ENCODE results near the gene COX14. TPM values are rescaled to one million over a fixed set of nuclear protein-coding genes. Genes with fewer than 3 reads are reported as not detected.

COX14 gene
- total RNA-seq, 1 donor from 2014 or later, result 49.7 TPM

GRCh38 chr12:50162230-50162629 lies 50.2 kb downstream of the COX14 start:
- TF ChIP-seq, protein P1, sequence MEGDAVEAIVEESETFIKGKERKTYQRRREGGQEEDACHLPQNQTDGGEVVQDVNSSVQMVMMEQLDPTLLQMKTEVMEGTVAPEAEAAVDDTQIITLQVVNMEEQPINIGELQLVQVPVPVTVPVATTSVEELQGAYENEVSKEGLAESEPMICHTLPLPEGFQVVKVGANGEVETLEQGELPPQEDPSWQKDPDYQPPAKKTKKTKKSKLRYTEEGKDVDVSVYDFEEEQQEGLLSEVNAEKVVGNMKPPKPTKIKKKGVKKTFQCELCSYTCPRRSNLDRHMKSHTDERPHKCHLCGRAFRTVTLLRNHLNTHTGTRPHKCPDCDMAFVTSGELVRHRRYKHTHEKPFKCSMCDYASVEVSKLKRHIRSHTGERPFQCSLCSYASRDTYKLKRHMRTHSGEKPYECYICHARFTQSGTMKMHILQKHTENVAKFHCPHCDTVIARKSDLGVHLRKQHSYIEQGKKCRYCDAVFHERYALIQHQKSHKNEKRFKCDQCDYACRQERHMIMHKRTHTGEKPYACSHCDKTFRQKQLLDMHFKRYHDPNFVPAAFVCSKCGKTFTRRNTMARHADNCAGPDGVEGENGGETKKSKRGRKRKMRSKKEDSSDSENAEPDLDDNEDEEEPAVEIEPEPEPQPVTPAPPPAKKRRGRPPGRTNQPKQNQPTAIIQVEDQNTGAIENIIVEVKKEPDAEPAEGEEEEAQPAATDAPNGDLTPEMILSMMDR (IDR thresholded peaks at IDR 0.05; ENCODE audit: insufficient read depth, low read depth, low read length), result no peak
- TF ChIP-seq EZH2 (IDR thresholded peaks at IDR 0.05; ENCODE audit: insufficient read depth, low read length), result no peak

GRCh38 chr12:50164963-50165362 lies 52.9 kb downstream of the COX14 start:
- Mint-ChIP-seq H3K9me3 (ENCODE audit: unreplicated experiment) (peaks cover 8% of the 10 kb centered on the region), H3K27me3 (ENCODE audit: low read depth, unreplicated experiment) (no peaks in the 10 kb centered on the region), H3K4me3 (ENCODE audit: unreplicated experiment) (peak overlapping the region; percentile 98), H3K27ac (ENCODE audit: unreplicated experiment) (peak overlapping the region; percentile 29), H3K4me1 (ENCODE audit: low read depth, unreplicated experiment) (peaks cover 11% of the 10 kb centered on the region), H3K36me3 (ENCODE audit: low read depth, unreplicated experiment) (peaks cover 16% of the 10 kb centered on the region)
- Histone ChIP-seq H2AFZ (ENCODE audit: low read depth, low read length) (no peak overlapping the region), H4K20me1 (ENCODE audit: insufficient read depth, low read length) (peaks cover 35% of the 10 kb centered on the region), H3K4me3 (ENCODE audit: insufficient read depth, low read depth, low read length) (no peak overlapping the region), H3K9me3 (ENCODE audit: insufficient read depth, low read depth, low read length) (peaks cover 8% of the 10 kb centered on the region), H3K4me1 (ENCODE audit: insufficient read depth, low read length) (peaks cover 4% of the 10 kb centered on the region), H3K4me2 (ENCODE audit: low read length) (no peak overlapping the region), H3K36me3 (ENCODE audit: insufficient read depth, low read length) (no peaks in the 10 kb centered on the region), H3K9ac (ENCODE audit: low read length) (no peak overlapping the region), H3K27ac (ENCODE audit: low read depth, low read length) (no peak overlapping the region), H3K27me3 (ENCODE audit: insufficient read depth, low read length) (no peaks in the 10 kb centered on the region), H3K79me2 (ENCODE audit: insufficient read depth, low read length) (peaks cover 68% of the 10 kb centered on the region)
- TF ChIP-seq, protein P1 (IDR thresholded peaks at IDR 0.05; ENCODE audit: insufficient read depth, low read depth, low read length), result no peak
- TF ChIP-seq EZH2 (IDR thresholded peaks at IDR 0.05; ENCODE audit: insufficient read depth, low read length), result no peak
- DNase-seq (ENCODE audit: low read depth), result no peak
- no peak for FAIRE-seq

More at GRCh38 chr12:50162230-50162629, 50.2 kb downstream of the COX14 start:
- Histone ChIP-seq H3K9me3 (ENCODE audit: insufficient read depth, low read depth, low read length) (no peaks in the 10 kb centered on the region), H3K27me3 (ENCODE audit: insufficient read depth, low read length) (no peaks in the 10 kb centered on the region), H3K79me2 (ENCODE audit: insufficient read depth, low read length) (peaks cover 93% of the 10 kb centered on the region), H4K20me1 (ENCODE audit: insufficient read depth, low read length) (peaks cover 50% of the 10 kb centered on the region), H3K36me3 (ENCODE audit: insufficient read depth, low read length) (no peaks in the 10 kb centered on the region), H2AFZ (ENCODE audit: low read depth, low read length) (no peak overlapping the region), H3K4me2 (ENCODE audit: low read length) (no peak overlapping the region), H3K27ac (ENCODE audit: low read depth, low read length) (no peak overlapping the region), H3K4me1 (ENCODE audit: insufficient read depth, low read length) (peaks cover 8% of the 10 kb centered on the region), H3K4me3 (ENCODE audit: insufficient read depth, low read depth, low read length) (no peak overlapping the region), H3K9ac (ENCODE audit: low read length) (no peak overlapping the region)
- Mint-ChIP-seq H3K36me3 (ENCODE audit: low read depth, unreplicated experiment) (peaks cover 12% of the 10 kb centered on the region), H3K27ac (ENCODE audit: unreplicated experiment) (no peak overlapping the region), H3K9me3 (ENCODE audit: unreplicated experiment) (peaks cover 2% of the 10 kb centered on the region), H3K27me3 (ENCODE audit: low read depth, unreplicated experiment) (no peaks in the 10 kb centered on the region), H3K4me1 (ENCODE audit: low read depth, unreplicated experiment) (peaks cover 10% of the 10 kb centered on the region), H3K4me3 (ENCODE audit: unreplicated experiment) (peak overlapping the region; percentile 60)
- FAIRE-seq, result no peak
- DNase-seq (ENCODE audit: low read depth), result peak; percentile 21

GRCh38 chr12:50166799-50167048 lies 54.7 kb downstream of the COX14 start:
- Mint-ChIP-seq H3K4me1 (ENCODE audit: low read depth, unreplicated experiment) (peaks cover 15% of the 10 kb centered on the region), H3K4me3 (ENCODE audit: unreplicated experiment) (peak overlapping the region; percentile 98), H3K36me3 (ENCODE audit: low read depth, unreplicated experiment) (peaks cover 19% of the 10 kb centered on the region), H3K27me3 (ENCODE audit: low read depth, unreplicated experiment) (no peaks in the 10 kb centered on the region), H3K27ac (ENCODE audit: unreplicated experiment) (peak overlapping the region; percentile 96), H3K9me3 (ENCODE audit: unreplicated experiment) (peaks cover 13% of the 10 kb centered on the region)
- peak overlapping the region; percentile 97 for H3K4me2 ChIP-seq (ENCODE audit: low read length)
- H3K4me1 ChIP-seq (ENCODE audit: insufficient read depth, low read length), result peaks cover 7% of the 10 kb centered on the region
- H3K27ac ChIP-seq (ENCODE audit: low read depth, low read length), result peak overlapping the region; percentile 94
- peak overlapping the region; percentile 88 for H3K4me3 ChIP-seq (ENCODE audit: insufficient read depth, low read depth, low read length)
- H3K36me3 ChIP-seq (ENCODE audit: insufficient read depth, low read length), result no peaks in the 10 kb centered on the region
- peaks cover 51% of the 10 kb centered on the region for H3K79me2 ChIP-seq (ENCODE audit: insufficient read depth, low read length)
- peaks cover 21% of the 10 kb centered on the region for H4K20me1 ChIP-seq (ENCODE audit: insufficient read depth, low read length)
- peak overlapping the region; percentile 79 for H2AFZ ChIP-seq (ENCODE audit: low read depth, low read length)
- no peaks in the 10 kb centered on the region for H3K27me3 ChIP-seq (ENCODE audit: insufficient read depth, low read length)
- FAIRE-seq, result no peak
- H3K9me3 ChIP-seq (ENCODE audit: insufficient read depth, low read depth, low read length), result peaks cover 8% of the 10 kb centered on the region
- DNase-seq (ENCODE audit: low read depth), result peak; percentile 24
- peak overlapping the region; percentile 97 for H3K9ac ChIP-seq (ENCODE audit: low read length)
- no peak for TF ChIP-seq EZH2 (IDR thresholded peaks at IDR 0.05; ENCODE audit: insufficient read depth, low read length)
- TF ChIP-seq, protein P1 (IDR thresholded peaks at IDR 0.05; ENCODE audit: insufficient read depth, low read depth, low read length), result no peak
